ENCODE measurements around the gene MICAL2.

Gene MICAL2

GRCh38 chr11:12180257-12181205 lies 70.1 kb downstream of the MICAL2 start:
- no peak overlapping the region for H3K27ac ChIP-seq

GRCh38 chr11:12182302-12182675 lies 71.9 kb downstream of the MICAL2 start:
- Histone ChIP-seq H3K4me3 (no peak overlapping the region), H3K27ac (no peak overlapping the region), H3K36me3 (ENCODE audit: insufficient read depth, low read length) (no peaks in the 10 kb centered on the region), H3K9ac (ENCODE audit: insufficient read length) (no peak overlapping the region), H3K9me3 (ENCODE audit: low read depth, low read length) (no peaks in the 10 kb centered on the region)
- TF ChIP-seq EZH2 (IDR thresholded peaks at IDR 0.05): no peak
- DNase-seq (ENCODE audit: low read depth, low spot score): no peak

More at GRCh38 chr11:12180257-12181205, 70.1 kb downstream of the MICAL2 start:
- no peaks in the 10 kb centered on the region for H3K36me3 ChIP-seq (ENCODE audit: insufficient read depth, low read length)
- H3K9ac ChIP-seq (ENCODE audit: insufficient read length): no peak overlapping the region
- H3K9me3 ChIP-seq (ENCODE audit: low read depth, low read length): no peaks in the 10 kb centered on the region
- DNase-seq (ENCODE audit: low read depth, low spot score): no peak
- no peak overlapping the region for H3K4me3 ChIP-seq
- TF ChIP-seq POLR2AphosphoS5 (IDR thresholded peaks at IDR 0.05; ENCODE audit: borderline replicate concordance, low read depth, low read length): no peak
- TF ChIP-seq EZH2 (IDR thresholded peaks at IDR 0.05): no peak
- TF ChIP-seq FOXP2 (optimal IDR thresholded peaks at IDR 0.05; ENCODE audit: control extremely low read depth, extremely low read length, insufficient read depth): no peak

- H3K9me3 ChIP-seq (ENCODE audit: low read depth, low read length): no peaks in the 10 kb centered on the region
- no peaks in the 10 kb centered on the region for H3K36me3 ChIP-seq (ENCODE audit: insufficient read depth, low read length)
- no peak overlapping the region for H3K27ac ChIP-seq
- DNase-seq (ENCODE audit: low read depth, low spot score): no peak
- no peak overlapping the region for H3K4me3 ChIP-seq
- no peak overlapping the region for H3K9ac ChIP-seq (ENCODE audit: insufficient read length)
- TF ChIP-seq EZH2 (IDR thresholded peaks at IDR 0.05) (no peak), FOXP2 (optimal IDR thresholded peaks at IDR 0.05; ENCODE audit: control extremely low read depth, extremely low read length, insufficient read depth) (no peak), POLR2AphosphoS5 (IDR thresholded peaks at IDR 0.05; ENCODE audit: borderline replicate concordance, low read depth, low read length) (no peak)
These were observed 72.5 kb downstream of the MICAL2 start for GRCh38 chr11:12182676-12183541.

GRCh38 chr11:12183827-12184620 lies 73.6 kb downstream of the MICAL2 start:
- no peak overlapping the region for H3K9ac ChIP-seq (ENCODE audit: insufficient read length)

GRCh38 chr11:12184699-12185098 lies 74.3 kb downstream of the MICAL2 start:
- Histone ChIP-seq H3K4me3 (no peak overlapping the region), H3K36me3 (ENCODE audit: insufficient read depth, low read length) (no peaks in the 10 kb centered on the region), H3K27ac (no peak overlapping the region), H3K9me3 (ENCODE audit: low read depth, low read length) (no peaks in the 10 kb centered on the region), H3K9ac (ENCODE audit: insufficient read length) (no peak overlapping the region)
- no peak for DNase-seq (ENCODE audit: low read depth, low spot score)
- TF ChIP-seq FOXP2 (optimal IDR thresholded peaks at IDR 0.05; ENCODE audit: control extremely low read depth, extremely low read length, insufficient read depth): no peak
- no peak for TF ChIP-seq EZH2 (IDR thresholded peaks at IDR 0.05)
- no peak for TF ChIP-seq POLR2AphosphoS5 (IDR thresholded peaks at IDR 0.05; ENCODE audit: borderline replicate concordance, low read depth, low read length)

More at GRCh38 chr11:12183827-12184620, 73.6 kb downstream of the MICAL2 start:
- no peak for DNase-seq (ENCODE audit: low read depth, low spot score)
- Histone ChIP-seq H3K9me3 (ENCODE audit: low read depth, low read length) (no peaks in the 10 kb centered on the region), H3K27ac (no peak overlapping the region), H3K4me3 (no peak overlapping the region), H3K36me3 (ENCODE audit: insufficient read depth, low read length) (no peaks in the 10 kb centered on the region)
- no peak for TF ChIP-seq EZH2 (IDR thresholded peaks at IDR 0.05)
- no peak for TF ChIP-seq FOXP2 (optimal IDR thresholded peaks at IDR 0.05; ENCODE audit: control extremely low read depth, extremely low read length, insufficient read depth)
- TF ChIP-seq POLR2AphosphoS5 (IDR thresholded peaks at IDR 0.05; ENCODE audit: borderline replicate concordance, low read depth, low read length): no peak

- H3K36me3 ChIP-seq (ENCODE audit: insufficient read depth, low read length): no peaks in the 10 kb centered on the region
- H3K4me3 ChIP-seq: no peak overlapping the region
- no peaks in the 10 kb centered on the region for H3K9me3 ChIP-seq (ENCODE audit: low read depth, low read length)
- no peak overlapping the region for H3K9ac ChIP-seq (ENCODE audit: insufficient read length)
- TF ChIP-seq POLR2AphosphoS5 (IDR thresholded peaks at IDR 0.05; ENCODE audit: borderline replicate concordance, low read depth, low read length) (no peak), FOXP2 (optimal IDR thresholded peaks at IDR 0.05; ENCODE audit: control extremely low read depth, extremely low read length, insufficient read depth) (no peak), EZH2 (IDR thresholded peaks at IDR 0.05) (no peak)
- no peak for DNase-seq (ENCODE audit: low read depth, low spot score)
- H3K27ac ChIP-seq: no peak overlapping the region
These were observed 74.8 kb downstream of the MICAL2 start for GRCh38 chr11:12185106-12185690.

- H3K36me3 ChIP-seq (ENCODE audit: insufficient read depth, low read length): no peaks in the 10 kb centered on the region
- no peak overlapping the region for H3K27ac ChIP-seq
- no peak overlapping the region for H3K9ac ChIP-seq (ENCODE audit: insufficient read length)
- no peak overlapping the region for H3K4me3 ChIP-seq
- DNase-seq (ENCODE audit: low read depth, low spot score): peak; percentile 44
- TF ChIP-seq POLR2AphosphoS5 (IDR thresholded peaks at IDR 0.05; ENCODE audit: borderline replicate concordance, low read depth, low read length): no peak; the same call in 1 of the 2 replicates
- TF ChIP-seq FOXP2 (optimal IDR thresholded peaks at IDR 0.05; ENCODE audit: control extremely low read depth, extremely low read length, insufficient read depth): no peak
- TF ChIP-seq EZH2 (IDR thresholded peaks at IDR 0.05): no peak
- H3K9me3 ChIP-seq (ENCODE audit: low read depth, low read length): no peaks in the 10 kb centered on the region
These were observed 75.5 kb downstream of the MICAL2 start for GRCh38 chr11:12185914-12186313.
